GM12891 (cell line): ENCODE results near the gene KLHL25.

Experiments
- POLR2A ChIP-seq: IDR thresholded peaks from 2 replicates; pipeline ENCODE4 v1.6.1; 2011; ENCODE audit warnings: low read depth, low read length, control low read depth
- POLR2AphosphoS5 ChIP-seq: IDR thresholded peaks from 2 replicates; pipeline ENCODE4 v1.6.1; 2011; ENCODE audit warnings: low read depth, low read length, control low read depth
- TAF1 ChIP-seq: IDR thresholded peaks from 2 replicates; pipeline ENCODE4 v1.6.1; 2011; ENCODE audit warnings: low read depth, low read length, control low read depth

DNA sequence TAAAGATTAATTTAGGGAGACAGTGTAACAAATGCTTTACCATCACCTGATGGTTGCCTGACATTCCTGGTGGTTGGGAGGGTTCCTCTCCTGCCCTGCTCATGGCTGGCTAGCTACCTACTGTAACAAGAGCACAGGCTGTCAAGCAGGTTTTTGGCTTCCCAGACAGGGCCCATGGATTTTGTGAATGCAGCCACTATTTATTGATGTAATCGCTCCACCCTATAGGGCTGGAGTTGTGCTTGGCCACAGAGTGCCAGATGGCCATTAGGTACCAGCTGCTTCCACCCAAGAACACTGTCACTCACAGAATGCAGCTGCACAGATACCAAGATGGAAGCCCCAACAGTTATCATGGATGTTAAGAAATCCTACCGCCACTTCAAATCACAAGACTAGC, 31.0 kb upstream of the KLHL25 start:
- TF ChIP-seq POLR2AphosphoS5 = no peak
- TF ChIP-seq POLR2A = no peak
- TF ChIP-seq TAF1 = no peak
